ENCODE results near the gene GRIA3.

The GRIA3 gene

DNA sequence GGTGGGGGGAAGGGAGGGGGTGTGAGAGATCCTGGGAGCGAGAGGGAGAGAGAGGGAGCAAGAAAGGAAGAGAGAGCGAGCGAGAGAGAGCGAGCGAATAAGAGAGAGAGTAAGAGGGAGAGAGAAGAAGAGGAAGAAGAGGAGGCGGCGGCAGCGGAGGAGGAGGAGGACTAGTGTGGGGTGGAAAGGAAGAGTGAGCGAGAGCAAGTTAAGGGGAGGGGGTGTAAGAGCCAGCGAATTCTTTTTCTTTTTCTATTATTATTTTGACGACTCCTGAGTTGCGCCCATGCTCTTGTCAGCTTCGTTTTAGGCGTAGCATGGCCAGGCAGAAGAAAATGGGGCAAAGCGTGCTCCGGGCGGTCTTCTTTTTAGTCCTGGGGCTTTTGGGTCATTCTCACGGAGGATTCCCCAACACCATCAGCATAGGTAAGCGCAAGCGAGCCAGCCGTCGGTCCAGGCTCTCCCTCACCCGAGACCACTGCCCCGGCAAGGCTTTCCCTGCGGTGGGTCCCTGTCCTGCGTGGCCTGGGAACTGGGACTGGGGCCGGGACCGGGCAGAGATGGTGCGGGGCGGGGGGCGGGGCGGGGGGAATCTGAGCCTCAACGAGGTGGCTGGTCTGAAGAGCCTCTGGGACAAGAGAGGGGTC, at the start of gene GRIA3:
TSS of gene GRIA3 (plus strand) at position 60 of the 647 bp plus-strand sequence. CDS start at position 318, 258 bp downstream.
- DNase-seq (ENCODE audit: low read depth) = no peak

DNA sequence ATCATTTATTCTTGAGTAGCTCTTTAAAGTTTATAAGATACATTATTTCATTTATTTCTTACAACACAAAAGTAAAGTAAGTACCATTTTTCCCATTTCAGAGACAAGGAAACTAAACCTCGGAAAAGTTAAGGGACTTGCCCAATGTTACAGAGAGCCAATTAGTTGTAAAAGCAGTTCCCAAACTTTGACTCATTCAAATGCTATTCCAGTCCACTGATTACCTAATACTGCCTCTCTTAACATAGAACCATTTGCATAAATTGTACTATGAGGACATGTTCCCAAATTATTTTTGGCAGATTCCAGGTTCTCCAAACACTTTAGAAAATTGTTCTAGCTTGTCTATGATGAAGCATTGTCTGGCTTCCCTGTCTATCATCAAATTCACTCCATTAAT, 45.6 kb upstream of the GRIA3 start:
- no peak for DNase-seq (ENCODE audit: low read depth)

DNA sequence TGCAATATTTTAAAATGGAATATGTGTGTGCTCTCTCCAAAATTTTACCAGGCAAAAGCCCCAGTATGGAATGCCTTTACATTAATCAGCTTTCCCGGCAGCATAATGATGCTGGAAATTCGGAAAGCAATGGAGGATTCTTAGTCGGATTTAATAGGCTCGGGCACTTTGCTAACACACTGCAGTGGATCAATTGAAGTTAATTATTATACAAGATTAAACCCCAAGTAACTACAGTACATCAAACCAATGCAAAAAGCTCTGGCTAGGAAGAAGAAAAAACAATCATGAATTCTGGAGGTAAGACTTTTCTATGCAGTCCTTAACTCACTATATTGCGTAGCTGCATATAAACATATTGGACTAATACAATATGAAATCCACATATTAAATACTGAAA, 43.6 kb upstream of the GRIA3 start:
- DNase-seq (ENCODE audit: low read depth) = no peak

DNA sequence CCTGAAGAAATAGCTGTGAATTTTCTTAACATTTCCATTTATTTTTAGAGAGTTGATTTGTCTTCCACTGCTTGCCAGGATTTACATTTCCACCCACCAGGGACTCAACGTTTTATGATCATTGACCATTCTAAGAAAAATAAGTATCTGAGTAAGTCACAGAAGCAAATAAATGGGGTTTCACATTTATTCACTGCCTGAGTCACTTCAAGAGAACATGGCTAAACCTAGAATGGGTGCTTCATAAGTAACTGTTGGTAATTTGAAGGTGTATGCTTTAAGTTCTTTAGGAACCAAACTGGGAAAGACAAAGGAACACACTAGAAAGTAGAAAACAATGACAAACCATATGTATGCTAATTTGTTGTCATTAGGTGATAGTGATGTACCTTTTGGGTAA, 43.2 kb upstream of the GRIA3 start:
- no peak for DNase-seq (ENCODE audit: low read depth)

DNA sequence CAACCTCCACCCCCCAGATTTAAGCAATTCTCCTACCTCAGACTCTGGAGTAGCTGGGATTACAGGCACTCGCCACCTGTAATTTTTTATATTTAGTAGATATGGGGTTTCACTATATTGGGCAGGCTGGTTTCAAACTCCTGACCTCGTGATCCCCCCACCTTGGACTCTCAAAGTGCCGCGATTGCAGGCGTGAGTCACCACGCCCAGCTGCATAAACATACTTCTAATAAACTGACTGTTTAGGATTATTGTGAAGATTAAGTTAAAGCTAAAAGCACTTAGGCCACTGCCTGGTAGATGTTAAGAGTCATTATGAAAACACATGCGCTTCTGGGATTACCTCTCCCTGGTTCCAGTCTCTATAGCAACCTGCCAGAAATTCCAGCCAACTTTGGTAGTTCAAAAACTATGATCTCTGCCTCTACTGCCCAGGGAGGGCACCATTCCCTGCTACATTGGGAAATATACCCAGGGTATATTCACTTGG, 30.2 kb upstream of the GRIA3 start:
- DNase-seq (ENCODE audit: low read depth) = no peak

DNA sequence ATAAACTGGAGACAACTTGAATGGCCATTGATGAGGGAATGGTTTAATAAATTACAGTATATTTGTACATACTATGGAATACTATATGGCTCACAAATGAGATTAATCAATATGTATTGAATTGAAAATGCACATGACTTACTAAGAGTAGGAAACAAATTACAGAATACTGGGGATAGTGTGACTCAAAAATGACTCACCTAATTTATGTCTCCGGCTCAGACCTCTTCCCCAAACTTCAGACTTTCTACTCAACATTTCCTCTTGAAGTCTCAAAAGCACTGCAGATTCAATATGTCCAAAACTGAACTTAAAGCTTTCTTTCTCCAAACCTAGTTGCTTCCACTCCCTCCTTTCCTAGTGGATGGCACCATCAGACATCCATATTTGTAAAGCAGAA, 28.8 kb upstream of the GRIA3 start:
- DNase-seq (ENCODE audit: low read depth) = no peak

DNA sequence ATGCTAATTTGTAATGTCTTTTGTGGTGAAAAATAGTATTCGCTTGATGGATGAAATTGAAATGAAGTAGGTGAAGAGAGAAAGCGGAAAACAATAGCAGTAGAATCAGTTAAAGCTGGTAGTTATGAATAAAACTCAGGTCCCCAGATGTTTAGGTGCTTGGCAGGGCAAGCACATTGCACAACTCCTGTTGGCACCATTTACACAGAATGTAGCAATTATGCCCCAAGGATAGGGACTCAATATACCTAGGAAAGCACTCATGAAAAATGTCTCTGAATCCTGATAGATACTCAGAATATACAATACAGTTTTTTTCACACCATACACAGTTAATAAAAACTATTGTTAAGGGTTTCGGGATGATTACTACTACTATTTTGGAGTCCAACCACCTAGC, 26.5 kb upstream of the GRIA3 start:
- no peak for DNase-seq (ENCODE audit: low read depth)

DNA sequence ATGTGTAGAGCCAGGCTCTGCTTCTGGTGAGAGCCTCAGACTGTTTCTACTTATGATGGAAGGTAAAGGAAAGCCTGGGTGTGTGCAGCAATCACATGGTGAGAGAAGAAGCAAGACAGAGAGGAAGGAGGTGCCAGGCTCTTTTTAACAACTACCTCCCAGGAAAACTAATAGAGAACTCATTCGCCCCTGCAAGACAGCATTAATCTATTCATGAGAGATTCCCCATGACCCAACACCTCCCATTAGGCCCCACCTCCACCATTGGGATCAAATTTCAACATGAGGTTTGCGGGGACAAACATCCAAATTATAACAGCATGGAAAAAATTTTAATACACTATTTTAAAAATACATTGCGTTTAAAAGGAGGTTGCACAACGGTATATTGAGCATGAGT, 24.7 kb upstream of the GRIA3 start:
- no peak for DNase-seq (ENCODE audit: low read depth)

DNA sequence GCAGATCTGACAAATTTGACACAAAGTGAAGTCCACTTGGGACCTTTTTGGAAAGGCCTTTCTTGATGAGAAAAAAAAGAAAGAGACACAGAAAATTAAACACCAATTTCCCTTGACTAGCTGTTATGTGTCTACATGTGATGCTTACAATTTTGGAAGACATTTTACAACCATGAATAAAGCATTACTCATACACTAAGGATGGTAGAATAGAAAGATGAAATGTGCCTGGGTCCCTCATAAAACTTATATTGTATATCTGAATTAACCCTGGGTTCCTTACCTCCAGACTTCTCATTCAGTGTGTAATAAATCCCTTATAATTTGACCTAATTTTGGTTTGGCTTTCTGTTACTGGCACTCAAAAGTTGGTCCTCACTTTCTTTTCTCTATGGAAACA, 16.5 kb upstream of the GRIA3 start:
- DNase-seq (ENCODE audit: low read depth) = no peak

DNA sequence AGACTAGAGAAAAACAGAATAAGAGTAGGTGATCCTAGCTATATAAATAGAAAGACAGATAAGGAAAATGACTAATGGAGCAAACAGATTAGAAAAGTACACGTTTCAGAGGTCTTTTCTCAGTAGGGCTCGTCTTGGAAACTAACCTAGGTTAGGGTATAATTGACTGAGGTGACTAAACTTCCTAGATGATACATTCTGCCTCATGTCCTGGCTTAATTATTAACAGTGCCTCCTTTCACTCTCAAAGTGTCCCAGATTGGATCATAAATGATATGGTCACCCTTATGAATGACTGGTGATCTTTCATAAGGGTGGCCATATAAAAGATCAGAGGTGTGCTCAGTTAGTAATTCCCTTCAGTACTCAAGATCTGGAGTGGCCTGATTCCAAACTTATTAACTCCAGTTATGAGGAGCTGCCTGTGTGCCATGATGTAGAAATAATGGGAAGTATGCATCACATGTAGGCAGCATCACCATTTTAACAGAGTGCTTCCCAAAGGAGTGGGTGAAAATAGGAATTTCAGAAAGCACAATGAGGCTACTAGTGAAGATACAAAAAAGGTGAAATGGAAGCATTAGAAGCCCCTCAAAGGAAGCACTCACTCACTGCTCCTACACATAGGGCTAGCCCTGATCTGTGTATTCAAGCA, 14.7 kb upstream of the GRIA3 start:
- no peak for DNase-seq (ENCODE audit: low read depth)

DNA sequence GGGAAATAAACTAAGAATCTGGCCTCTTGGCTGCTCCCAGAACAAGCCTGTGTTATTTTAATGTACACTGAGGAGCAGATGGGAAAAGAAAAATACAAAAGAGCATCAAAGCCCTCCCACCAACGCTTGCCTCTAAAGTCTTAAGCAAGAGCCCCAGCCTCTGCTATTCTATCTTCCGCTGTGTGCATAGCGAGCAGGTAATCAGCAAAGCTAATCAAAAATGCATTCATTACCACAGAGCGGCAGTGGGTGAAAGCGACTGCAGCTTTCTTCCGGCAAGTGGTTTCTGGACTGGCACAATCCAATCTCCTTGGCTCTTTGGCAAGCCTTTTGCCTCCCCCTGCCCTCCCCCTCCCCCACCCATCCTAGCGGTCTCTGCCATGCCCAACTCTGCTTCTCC, 13.5 kb upstream of the GRIA3 start:
- DNase-seq (ENCODE audit: low read depth) = no peak

DNA sequence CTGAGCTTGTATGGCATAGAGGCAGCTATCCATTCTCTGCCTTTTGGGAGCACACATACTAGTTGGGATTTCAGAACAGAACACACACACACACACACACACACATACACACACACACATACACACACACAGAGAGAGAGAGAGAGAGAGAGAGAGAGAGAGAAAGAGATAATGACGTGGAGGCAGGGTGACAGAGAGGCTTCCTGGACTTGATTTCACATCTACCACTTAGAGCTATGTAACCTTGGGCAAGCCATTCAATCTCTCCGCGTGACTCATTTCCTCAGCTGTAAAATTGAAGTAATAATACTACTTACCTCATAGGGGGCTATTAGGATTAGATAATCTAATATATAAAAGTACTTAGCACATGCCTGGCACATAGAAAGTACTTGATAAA, 12.3 kb upstream of the GRIA3 start:
- no peak for DNase-seq (ENCODE audit: low read depth)

DNA sequence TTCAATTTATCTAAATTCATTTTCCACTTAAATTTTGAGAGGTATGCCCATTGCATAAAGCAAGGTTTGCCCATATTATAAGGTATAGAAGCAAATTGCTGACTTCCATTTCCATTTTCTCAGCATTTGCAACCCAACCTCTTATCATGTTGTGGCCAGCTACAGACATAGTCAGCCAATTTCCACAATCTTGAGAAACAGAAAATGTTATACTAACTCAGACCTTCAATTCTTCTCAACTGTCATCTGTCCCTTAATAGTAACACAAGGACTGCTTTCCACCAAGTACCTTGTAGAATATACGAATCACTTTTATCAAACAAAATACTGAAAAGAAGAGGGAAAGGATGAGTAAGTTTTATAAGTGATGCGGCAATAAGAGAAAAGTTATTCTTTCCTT, 11.2 kb upstream of the GRIA3 start:
- no peak for DNase-seq (ENCODE audit: low read depth)

DNA sequence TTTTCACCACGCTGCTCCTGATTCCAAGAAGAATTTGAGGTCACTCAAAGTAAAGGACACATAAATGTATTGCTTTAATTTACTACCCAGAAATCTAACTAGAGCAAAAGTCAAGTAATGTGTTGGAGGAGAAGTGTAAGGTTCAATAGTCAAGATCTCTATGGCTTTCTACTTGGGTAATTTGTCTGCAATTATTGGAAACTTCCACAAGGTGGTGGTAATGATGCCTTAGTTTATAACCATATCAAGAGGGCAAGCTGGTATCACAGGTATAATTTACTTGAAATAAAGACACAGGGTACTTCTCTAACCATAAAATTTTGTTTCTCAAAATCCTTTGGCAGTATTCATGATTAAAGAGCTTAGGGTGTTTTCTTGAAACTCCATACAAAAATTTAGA, 10.2 kb upstream of the GRIA3 start:
- DNase-seq (ENCODE audit: low read depth) = no peak

DNA sequence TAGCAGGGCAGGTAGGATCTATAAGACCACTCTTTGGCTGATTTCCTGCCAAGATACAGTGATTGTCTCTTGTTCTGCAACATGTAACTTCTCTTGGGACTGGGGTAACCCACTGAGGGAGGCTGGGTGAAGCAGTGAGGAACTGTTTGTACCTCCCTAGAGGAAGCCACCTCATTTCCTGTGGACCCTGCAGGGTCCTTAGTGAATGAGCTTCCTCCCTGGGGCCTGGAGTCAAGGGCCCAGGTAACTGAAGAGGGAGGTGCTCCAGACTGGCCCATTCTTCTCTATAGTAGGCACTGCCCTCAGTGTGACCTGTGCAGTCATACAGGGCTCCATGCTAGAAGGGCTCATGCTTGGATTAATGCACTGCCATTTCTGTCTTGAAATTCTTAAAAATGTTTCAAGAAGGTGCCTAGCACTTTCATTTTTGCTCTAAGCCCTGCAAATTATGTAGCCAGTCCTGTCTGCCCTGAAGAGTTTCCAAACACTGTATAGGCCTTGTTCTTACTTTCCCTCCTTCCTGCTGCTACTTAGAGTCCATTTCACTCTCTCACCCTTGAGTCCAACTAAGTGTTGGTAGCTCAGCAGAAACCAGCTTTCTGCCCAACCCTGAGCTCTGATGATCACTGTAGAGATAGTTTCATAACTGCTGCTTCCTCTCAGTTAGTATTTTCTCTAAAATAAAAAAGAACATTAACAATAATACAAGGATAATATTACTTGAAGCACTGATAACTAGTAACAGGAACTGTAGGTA, 8.5 kb upstream of the GRIA3 start:
- DNase-seq (ENCODE audit: low read depth) = no peak

DNA sequence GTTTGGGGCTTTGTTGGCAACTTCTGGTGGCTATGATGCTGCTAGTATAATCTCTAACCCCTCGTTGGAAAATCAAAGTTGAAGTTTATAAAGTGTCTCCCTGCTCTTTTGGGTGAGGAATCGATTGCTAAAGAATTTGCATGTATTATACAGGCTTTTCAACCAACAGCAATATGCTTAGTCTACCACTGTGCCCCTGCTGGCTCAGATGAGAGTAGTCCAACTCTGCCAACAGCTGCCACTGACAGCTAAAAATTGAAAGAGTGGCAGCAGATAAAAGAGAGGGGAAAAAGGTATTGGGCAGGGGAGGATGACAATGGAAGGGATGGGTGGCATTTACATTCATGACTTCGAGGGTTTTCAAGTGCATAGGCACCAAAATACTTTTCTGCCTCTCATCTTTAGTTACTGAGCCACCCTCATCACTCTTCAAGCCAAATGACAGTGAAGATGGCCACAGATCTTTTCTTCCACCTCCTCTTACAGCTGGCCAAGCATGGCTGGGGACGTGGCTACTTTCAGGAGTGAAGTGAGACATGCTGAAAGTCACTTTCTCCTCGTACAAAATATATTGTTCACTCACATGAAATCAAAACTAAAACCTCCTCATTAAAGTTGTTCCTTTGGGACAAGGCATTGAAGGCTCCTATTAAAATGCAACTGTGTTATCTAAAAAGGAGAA, 2.7 kb upstream of the GRIA3 start:
- DNase-seq (ENCODE audit: low read depth) = no peak

DNA sequence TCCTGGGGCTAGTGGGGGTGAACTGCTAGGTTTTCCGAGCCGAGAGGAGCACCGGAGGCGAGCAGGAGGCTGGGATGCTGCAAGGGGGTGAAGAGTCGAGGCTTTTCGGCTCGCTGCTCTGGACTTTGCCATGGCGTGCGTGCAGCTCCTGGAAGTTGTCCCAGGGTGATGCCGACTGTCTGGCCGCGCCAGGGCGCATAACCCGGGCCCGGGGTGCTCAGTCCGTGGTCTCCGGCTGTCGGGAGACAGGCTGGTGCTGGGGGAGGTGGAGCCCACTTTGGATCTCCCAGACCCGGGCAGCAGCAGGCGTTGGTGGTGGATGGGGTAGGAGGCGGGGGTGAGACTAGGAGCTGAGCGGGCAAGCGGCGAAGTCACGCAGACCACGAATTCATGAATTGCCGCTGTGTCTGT, 793 bp downstream of the GRIA3 start:
- no peak for DNase-seq (ENCODE audit: low read depth)

DNA sequence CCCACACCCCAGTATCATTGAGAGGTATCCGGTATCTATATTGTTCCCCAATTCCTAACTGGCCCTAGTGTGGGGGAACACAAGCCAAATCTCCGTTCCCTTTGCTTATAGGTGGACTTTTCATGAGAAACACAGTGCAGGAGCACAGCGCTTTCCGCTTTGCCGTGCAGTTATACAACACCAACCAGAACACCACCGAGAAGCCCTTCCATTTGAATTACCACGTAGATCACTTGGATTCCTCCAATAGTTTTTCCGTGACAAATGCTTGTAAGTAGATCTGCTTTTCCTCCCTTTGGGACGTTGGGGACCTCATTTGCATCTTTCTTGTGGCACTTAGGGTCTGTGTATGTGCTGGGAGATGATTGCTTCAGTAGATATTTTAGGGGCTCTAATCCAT, 1.6 kb downstream of the GRIA3 start:
- DNase-seq (ENCODE audit: low read depth) = no peak

DNA sequence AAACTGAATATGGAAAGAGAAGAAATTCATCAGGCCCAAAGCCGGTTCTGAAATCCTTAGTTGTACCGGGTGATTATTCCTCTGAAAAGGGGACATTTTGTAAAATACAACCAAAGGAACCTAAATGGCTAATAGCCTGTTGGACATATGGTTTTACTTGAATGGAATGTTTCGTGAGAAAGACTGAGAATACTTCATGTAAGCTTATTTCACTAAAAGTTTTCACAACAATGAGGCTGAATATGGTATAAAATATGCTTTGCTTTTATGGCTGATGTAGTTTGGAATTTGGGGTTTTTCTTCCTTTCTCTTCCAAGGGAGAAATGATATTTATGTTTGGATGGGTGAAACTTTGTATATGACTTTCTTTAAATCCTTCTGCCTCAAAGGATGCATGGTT, 2.7 kb downstream of the GRIA3 start:
- DNase-seq (ENCODE audit: low read depth) = no peak

DNA sequence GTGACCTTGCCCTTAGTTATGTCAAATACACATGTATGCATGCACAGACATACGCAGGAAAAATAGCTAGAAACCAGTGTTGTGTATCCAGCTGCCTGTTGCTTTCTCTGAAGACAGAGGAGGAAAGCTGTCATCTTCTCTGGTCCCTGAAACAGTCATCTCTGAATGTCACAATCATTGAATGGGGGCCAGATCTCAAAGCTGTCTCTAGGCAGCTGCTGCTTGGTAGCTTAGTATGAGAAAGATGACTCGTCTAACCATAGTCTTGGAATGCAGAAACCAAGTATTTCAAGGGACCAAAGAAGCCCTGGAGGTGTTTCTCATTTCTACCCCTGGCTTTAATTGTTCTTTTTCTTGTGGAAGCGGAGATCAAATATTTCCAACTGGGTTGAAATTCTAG, 4.0 kb downstream of the GRIA3 start:
- DNase-seq (ENCODE audit: low read depth) = no peak

DNA sequence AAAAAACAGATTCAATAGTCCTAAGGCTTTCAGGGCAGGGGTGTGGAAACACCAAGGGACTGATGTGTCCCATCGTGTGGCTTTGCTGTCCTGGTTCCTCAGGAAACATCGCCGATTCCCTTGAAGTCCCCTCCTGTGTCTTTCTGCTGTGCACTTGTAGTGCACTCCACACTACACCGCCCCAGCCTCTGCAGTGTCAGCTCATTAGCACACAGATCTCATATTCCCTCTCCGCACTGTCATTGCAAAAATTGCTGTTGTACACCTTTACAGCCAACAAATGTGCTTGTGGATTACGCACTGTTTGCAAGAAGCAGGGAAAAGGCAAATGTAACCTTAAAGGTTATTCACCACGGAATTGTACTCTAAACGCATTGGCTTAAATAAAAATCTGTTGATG, 5.3 kb downstream of the GRIA3 start:
- no peak for DNase-seq (ENCODE audit: low read depth)

DNA sequence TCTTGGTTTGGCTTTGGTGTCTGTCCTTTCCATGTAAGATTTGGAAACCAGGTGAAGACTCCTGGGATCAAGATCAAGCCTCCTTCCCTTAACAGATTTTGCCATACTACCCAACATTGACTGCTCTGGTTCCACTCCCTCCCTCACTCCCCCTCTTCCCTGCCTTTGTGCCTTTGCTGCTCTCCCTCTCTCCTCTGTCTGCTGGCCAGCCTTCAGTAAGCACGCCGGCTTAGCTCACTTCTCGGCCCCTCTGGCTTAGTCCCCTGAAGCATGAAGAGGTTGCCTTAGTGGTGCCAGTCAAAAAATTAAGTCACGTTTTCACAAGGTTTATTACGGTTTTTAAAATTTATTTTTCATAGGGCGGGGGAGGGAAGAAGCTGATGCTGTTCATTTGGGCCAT, 6.0 kb downstream of the GRIA3 start:
- no peak for DNase-seq (ENCODE audit: low read depth)

DNA sequence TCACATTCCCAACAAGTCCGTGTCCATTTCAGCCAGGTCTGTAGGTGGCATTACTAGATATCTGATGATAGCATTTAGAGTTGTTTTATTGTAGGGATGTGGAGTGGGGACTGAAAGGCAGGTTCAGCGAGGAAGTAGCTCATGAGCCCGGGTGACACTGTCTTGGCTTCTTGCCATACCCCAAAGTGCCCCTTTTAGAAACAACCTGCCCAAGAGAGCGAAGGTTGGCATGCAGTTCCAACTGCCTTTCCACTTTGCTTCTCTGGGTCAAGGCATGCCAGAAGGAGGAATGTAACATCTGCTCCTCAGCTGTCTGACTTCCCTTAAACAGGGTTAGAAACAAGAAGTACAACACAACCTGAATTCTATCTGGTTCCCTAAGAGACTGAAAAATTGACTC, 9.0 kb downstream of the GRIA3 start:
- no peak for DNase-seq (ENCODE audit: low read depth)

Data from activated T-cell treated with anti-CD3 and anti-CD28 coated beads for 24 hours (primary cell).